HCT116 (cell line): ENCODE results near the gene FOXD2. TPM values are rescaled to one million over a fixed set of nuclear protein-coding genes. Genes with fewer than 3 reads are reported as not detected.

Source experiments
- ATAC-seq: fragments of 200-7000 bp; cut with Tn5 transposase; 2 replicates; pipeline ENCODE4 v1.9.1; 2020; ENCODE audit warnings: mild to moderate bottlenecking, moderate library complexity
- BruUV-seq: library from RNA; stranded (reverse); fragments of 400-500 nt; replicated peaks from 2 replicates; lab custom pipeline; 2021; lab: Mats Ljungman, UMichigan
- CTCF ChIA-PET: fragments of 300-600 bp; sonication (Branson Sonifier 250); formaldehyde crosslinking; loops from one replicate; lab custom pipeline; 2021; ENCODE audit warnings: antibody characterized with exemption; lab: Charles Lee
- POLR2A ChIA-PET: fragments of 300-600, 350-600 bp; sonication (Branson Sonifier 250); formaldehyde crosslinking; loops from one replicate; lab custom pipeline; 2021; ENCODE audit warnings: antibody characterized with exemption; lab: Charles Lee
- RAD21 ChIA-PET, 2 experiments: fragments of 300-600 bp; sonication (Branson Sonifier 250); formaldehyde crosslinking; loops; one replicate each; lab custom pipeline; 2023; ENCODE audit warnings: low total read pairs in 2 of 2; ENCODE audit not compliant: uncharacterized antibody in 2 of 2, unreplicated experiment in 2 of 2, low non-redundant PET in 1 of 2; lab: Charles Lee
- DNase-seq: peaks from one replicate; pipeline ENCODE4 v3.0.0-alpha.2; 2010; ENCODE audit warnings: low read depth, low spot score
- H2AFZ ChIP-seq: fragments of 200-600 bp; shearing (Covaris generic), sonication (generic); 2 replicates; pipeline ENCODE4 v1.6.1; 2017; ENCODE audit warnings: low read depth, mixed run types, mixed read lengths, antibody characterized with exemption, low read length; ENCODE audit not compliant: poor library complexity, severe bottlenecking
- H3K27ac ChIP-seq: 2 replicates; pipeline ENCODE4 v1.5.1; 2012; ENCODE audit warnings: low read depth, low read length
- H3K27me3 ChIP-seq: fragments of 200-600 bp; sonication (generic); 2 replicates; pipeline ENCODE4 v1.6.1; 2016; ENCODE audit warnings: mixed run types, low read length, mixed read lengths; ENCODE audit not compliant: insufficient read depth
- H3K36me3 ChIP-seq, 2 experiments: fragments of 200-500 bp in 1 of 2; fragments of 200-600 bp in 1 of 2; sonication (Bioruptor generic) in 1 of 2; sonication (generic) in 1 of 2; 2 replicates each; pipeline versions ENCODE4 v1.5.1 to v1.6.1; 2014 to 2016; ENCODE audit warnings: low read length in 2 of 2, inconsistent platforms in 1 of 2, mixed read lengths in 1 of 2, mixed run types in 1 of 2; ENCODE audit not compliant: insufficient read depth in 2 of 2, control insufficient read depth in 1 of 2
- H3K4me1 ChIP-seq, 2 experiments: fragments of 200-600 bp in 1 of 2; sonication (generic) in 1 of 2; 2 replicates each; pipeline versions ENCODE4 v1.5.1 to v1.6.1; 2012 to 2017; ENCODE audit warnings: low read length in 2 of 2, inconsistent platforms in 1 of 2, mild to moderate bottlenecking in 1 of 2, mixed read lengths in 1 of 2, mixed run types in 1 of 2, moderate library complexity in 1 of 2; ENCODE audit not compliant: insufficient read depth in 2 of 2, control insufficient read depth in 1 of 2
- H3K4me2 ChIP-seq: fragments of 200-600 bp; sonication (generic); 2 replicates; pipeline ENCODE4 v1.6.1; 2017; ENCODE audit warnings: mixed run types, low read length, mixed read lengths
- H3K4me3 ChIP-seq, 2 experiments: fragments of 200-600 bp in 1 of 2; sonication (generic) in 1 of 2; replicated peaks in 1 of 2; 2 replicates each; pipeline ENCODE4 v1.5.1; 2011 to 2016; ENCODE audit warnings: low read length in 2 of 2, control low read depth in 1 of 2, low read depth in 1 of 2, mild to moderate bottlenecking in 1 of 2, mixed read lengths in 1 of 2, mixed run types in 1 of 2
- H3K79me2 ChIP-seq: fragments of 200-600 bp; sonication (generic); 2 replicates; pipeline ENCODE4 v1.6.1; 2017; ENCODE audit warnings: mild to moderate bottlenecking, mixed run types, low read length, moderate library complexity, mixed read lengths; ENCODE audit not compliant: insufficient read depth
- H3K9ac ChIP-seq: fragments of 200-600 bp; sonication (generic); 2 replicates; pipeline ENCODE4 v1.6.1; 2016; ENCODE audit warnings: low read length, mixed read lengths
- H3K9me2 ChIP-seq: fragments of 200-600 bp; sonication (generic), shearing (Covaris generic); 2 replicates; pipeline ENCODE4 v1.6.1; 2017; ENCODE audit warnings: mixed run types, mild to moderate bottlenecking, moderate library complexity; ENCODE audit not compliant: insufficient read depth
- H3K9me3 ChIP-seq, 2 experiments: fragments of 200-500 bp in 1 of 2; fragments of 200-600 bp in 1 of 2; sonication (Bioruptor generic) in 1 of 2; sonication (generic) in 1 of 2; 2 replicates each; pipeline ENCODE4 v1.6.1; 2014 to 2017; ENCODE audit warnings: low read length in 2 of 2, mixed read lengths in 2 of 2, inconsistent platforms in 1 of 2, low read depth in 1 of 2, mild to moderate bottlenecking in 1 of 2, mixed run types in 1 of 2, moderate library complexity in 1 of 2; ENCODE audit not compliant: control insufficient read depth in 1 of 2, insufficient read depth in 1 of 2
- H4K20me1 ChIP-seq: fragments of 200-600 bp; sonication (generic), shearing (Covaris generic); 2 replicates; pipeline ENCODE4 v1.6.1; 2017; ENCODE audit warnings: mixed run types, mild to moderate bottlenecking, moderate library complexity; ENCODE audit not compliant: insufficient read depth
- CBX3 ChIP-seq: IDR thresholded peaks from 2 replicates; pipeline ENCODE4 v1.6.1; 2012; ENCODE audit warnings: low read depth
- CEBPB ChIP-seq: IDR thresholded peaks from 2 replicates; pipeline ENCODE4 v1.6.1; 2012; ENCODE audit warnings: low read depth
- EGR1 ChIP-seq: IDR thresholded peaks from 2 replicates; pipeline ENCODE4 v1.6.1; 2012; ENCODE audit warnings: low read depth
- EZH2 ChIP-seq: fragments of 200-600 bp; sonication (generic); IDR thresholded peaks from 2 replicates; pipeline ENCODE4 v1.6.1; 2017; ENCODE audit warnings: antibody characterized with exemption, mixed run types
- EZH2phosphoT487 ChIP-seq: fragments of 200-600 bp; IDR thresholded peaks from 2 replicates; pipeline ENCODE4 v1.6.1; 2018; ENCODE audit warnings: antibody characterized with exemption, borderline replicate concordance
- FOSL1 ChIP-seq: IDR thresholded peaks from 2 replicates; pipeline ENCODE4 v1.6.1; 2012; ENCODE audit warnings: low read depth
- JUND ChIP-seq: IDR thresholded peaks from 2 replicates; pipeline ENCODE4 v1.6.1; 2012
- POLR2A ChIP-seq: IDR thresholded peaks from 2 replicates; pipeline ENCODE4 v1.7.0; 2011; ENCODE audit warnings: borderline replicate concordance; ENCODE audit not compliant: insufficient read depth, insufficient read length; ENCODE audit errors: extremely low read depth
- POLR2AphosphoS5 ChIP-seq: IDR thresholded peaks from 2 replicates; pipeline ENCODE4 v1.6.1; 2011; ENCODE audit warnings: mild to moderate bottlenecking, low read depth, low read length, moderate library complexity
- RAD21 ChIP-seq: IDR thresholded peaks from 2 replicates; pipeline ENCODE4 v1.6.1; 2012; ENCODE audit warnings: low read depth, mild to moderate bottlenecking
- SIN3A ChIP-seq: IDR thresholded peaks from 2 replicates; pipeline ENCODE4 v1.6.1; 2012; ENCODE audit warnings: low read depth
- SP1 ChIP-seq: IDR thresholded peaks from 2 replicates; pipeline ENCODE4 v1.6.1; 2012; ENCODE audit warnings: low read depth
- SRF ChIP-seq: IDR thresholded peaks from 2 replicates; pipeline ENCODE4 v1.6.1; 2012; ENCODE audit warnings: low read depth
- TCF7L2 ChIP-seq: IDR thresholded peaks from 2 replicates; pipeline ENCODE4 v1.7.0; 2011; ENCODE audit warnings: borderline replicate concordance, inconsistent platforms; ENCODE audit not compliant: insufficient read depth, insufficient read length; ENCODE audit errors: extremely low read depth
- ZFX ChIP-seq: fragments of 450-650 bp; IDR thresholded peaks from 2 replicates; pipeline ENCODE4 v1.6.1; 2017
- ZNF274 ChIP-seq: fragments of 200-500 bp; sonication (Bioruptor generic); IDR thresholded peaks from 2 replicates; pipeline ENCODE4 v1.6.1; 2014; ENCODE audit warnings: mild to moderate bottlenecking, low read depth, low read length, inconsistent platforms
- intact Hi-C: fragments of 100-400 bp; cut with micrococcal nuclease; formaldehyde crosslinking; loops from 2 replicates; pipeline ENCODE4 v1.10.0; 2022
- total RNA-seq: library from RNA; stranded (reverse); gene quantifications from one replicate; pipeline ENCODE4 v1.2.1, GENCODE V29; 2021; ENCODE audit not compliant: unreplicated experiment
- TF ChIP-seq, protein P1 (sequence below): IDR thresholded peaks from 2 replicates; pipeline ENCODE4 v1.6.1; 2011; ENCODE audit warnings: mild to moderate bottlenecking, low read length, moderate library complexity; ENCODE audit not compliant: insufficient replicate concordance; ENCODE audit errors: extremely low read depth
- TF ChIP-seq, protein P2 (sequence below): IDR thresholded peaks from 2 replicates; pipeline ENCODE4 v1.6.1; 2012
- TF ChIP-seq, protein P3 (sequence below): IDR thresholded peaks from 2 replicates; pipeline ENCODE4 v1.6.1; 2012; ENCODE audit warnings: low read depth
- TF ChIP-seq, protein P4 (sequence below), 3 experiments: fragments of 200-600 bp in 1 of 3; sonication (generic) in 1 of 3; IDR thresholded peaks in 2 of 3; conservative IDR thresholded peaks in 1 of 3; 2 replicates each; pipeline ENCODE4 v1.5.1; 2012 to 2017; ENCODE audit warnings: low read depth in 2 of 3, low read length in 2 of 3, antibody characterized with exemption in 1 of 3, borderline replicate concordance in 1 of 3, control low read depth in 1 of 3, mild to moderate bottlenecking in 1 of 3, mixed read lengths in 1 of 3, mixed run types in 1 of 3, moderate library complexity in 1 of 3; ENCODE audit not compliant: insufficient read depth in 1 of 3

FOXD2 gene
- total RNA-seq, 1 experiment from 2014 or later = 1.9 TPM

DNA sequence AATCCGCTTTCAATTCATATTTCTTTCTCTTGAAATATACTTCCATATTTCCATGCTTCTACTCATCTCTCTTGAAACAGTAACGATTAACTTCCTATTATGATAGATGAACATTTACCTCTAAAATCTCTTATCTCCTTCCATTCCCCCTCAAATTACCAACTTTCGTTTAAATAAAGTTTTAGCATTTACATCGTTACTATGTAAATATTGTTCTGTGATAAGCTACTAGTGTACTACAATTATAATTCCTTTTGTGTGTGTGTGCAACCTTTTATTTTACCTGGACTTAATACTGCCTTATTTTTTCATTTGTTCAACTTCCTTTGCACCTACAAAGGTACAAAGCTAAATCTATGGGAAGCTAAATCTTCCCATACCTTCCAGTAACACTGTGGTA lies 17.3 kb upstream of the FOXD2 start:
- Histone ChIP-seq H2AFZ (no peak overlapping the region), H3K4me3 (no peak overlapping the region), H3K27me3 (no peaks in the 10 kb centered on the region), H3K4me2 (no peak overlapping the region), H3K9me2 (no peaks in the 10 kb centered on the region), H3K4me1 (peaks cover 3 to 8% of the 10 kb centered on the region in 2 experiments; a peak in 2 of 4 replicates), H3K36me3 (no peaks in the 10 kb centered on the region), H3K9me3 (no peaks in the 10 kb centered on the region), H3K9ac (no peak overlapping the region), H3K27ac (no peak overlapping the region), H3K79me2 (no peaks in the 10 kb centered on the region), H4K20me1 (no peaks in the 10 kb centered on the region)
- intact Hi-C loops = no loop called here
- TF ChIP-seq RAD21 (no peak), EZH2phosphoT487 (no peak), JUND (no peak), EZH2 (no peak), EGR1 (no peak), TCF7L2 (no peak), CBX3 (no peak), POLR2AphosphoS5 (no peak), ZNF274 (no peak), SP1 (no peak), SIN3A (no peak), POLR2A (no peak), CEBPB (no peak), FOSL1 (no peak), SRF (no peak), ZFX (no peak)
- TF ChIP-seq, protein P1, sequence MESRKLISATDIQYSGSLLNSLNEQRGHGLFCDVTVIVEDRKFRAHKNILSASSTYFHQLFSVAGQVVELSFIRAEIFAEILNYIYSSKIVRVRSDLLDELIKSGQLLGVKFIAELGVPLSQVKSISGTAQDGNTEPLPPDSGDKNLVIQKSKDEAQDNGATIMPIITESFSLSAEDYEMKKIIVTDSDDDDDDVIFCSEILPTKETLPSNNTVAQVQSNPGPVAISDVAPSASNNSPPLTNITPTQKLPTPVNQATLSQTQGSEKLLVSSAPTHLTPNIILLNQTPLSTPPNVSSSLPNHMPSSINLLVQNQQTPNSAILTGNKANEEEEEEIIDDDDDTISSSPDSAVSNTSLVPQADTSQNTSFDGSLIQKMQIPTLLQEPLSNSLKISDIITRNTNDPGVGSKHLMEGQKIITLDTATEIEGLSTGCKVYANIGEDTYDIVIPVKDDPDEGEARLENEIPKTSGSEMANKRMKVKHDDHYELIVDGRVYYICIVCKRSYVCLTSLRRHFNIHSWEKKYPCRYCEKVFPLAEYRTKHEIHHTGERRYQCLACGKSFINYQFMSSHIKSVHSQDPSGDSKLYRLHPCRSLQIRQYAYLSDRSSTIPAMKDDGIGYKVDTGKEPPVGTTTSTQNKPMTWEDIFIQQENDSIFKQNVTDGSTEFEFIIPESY = no peak
- TF ChIP-seq, protein P2, sequence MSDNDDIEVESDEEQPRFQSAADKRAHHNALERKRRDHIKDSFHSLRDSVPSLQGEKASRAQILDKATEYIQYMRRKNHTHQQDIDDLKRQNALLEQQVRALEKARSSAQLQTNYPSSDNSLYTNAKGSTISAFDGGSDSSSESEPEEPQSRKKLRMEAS = no peak
- TF ChIP-seq, protein P3, sequence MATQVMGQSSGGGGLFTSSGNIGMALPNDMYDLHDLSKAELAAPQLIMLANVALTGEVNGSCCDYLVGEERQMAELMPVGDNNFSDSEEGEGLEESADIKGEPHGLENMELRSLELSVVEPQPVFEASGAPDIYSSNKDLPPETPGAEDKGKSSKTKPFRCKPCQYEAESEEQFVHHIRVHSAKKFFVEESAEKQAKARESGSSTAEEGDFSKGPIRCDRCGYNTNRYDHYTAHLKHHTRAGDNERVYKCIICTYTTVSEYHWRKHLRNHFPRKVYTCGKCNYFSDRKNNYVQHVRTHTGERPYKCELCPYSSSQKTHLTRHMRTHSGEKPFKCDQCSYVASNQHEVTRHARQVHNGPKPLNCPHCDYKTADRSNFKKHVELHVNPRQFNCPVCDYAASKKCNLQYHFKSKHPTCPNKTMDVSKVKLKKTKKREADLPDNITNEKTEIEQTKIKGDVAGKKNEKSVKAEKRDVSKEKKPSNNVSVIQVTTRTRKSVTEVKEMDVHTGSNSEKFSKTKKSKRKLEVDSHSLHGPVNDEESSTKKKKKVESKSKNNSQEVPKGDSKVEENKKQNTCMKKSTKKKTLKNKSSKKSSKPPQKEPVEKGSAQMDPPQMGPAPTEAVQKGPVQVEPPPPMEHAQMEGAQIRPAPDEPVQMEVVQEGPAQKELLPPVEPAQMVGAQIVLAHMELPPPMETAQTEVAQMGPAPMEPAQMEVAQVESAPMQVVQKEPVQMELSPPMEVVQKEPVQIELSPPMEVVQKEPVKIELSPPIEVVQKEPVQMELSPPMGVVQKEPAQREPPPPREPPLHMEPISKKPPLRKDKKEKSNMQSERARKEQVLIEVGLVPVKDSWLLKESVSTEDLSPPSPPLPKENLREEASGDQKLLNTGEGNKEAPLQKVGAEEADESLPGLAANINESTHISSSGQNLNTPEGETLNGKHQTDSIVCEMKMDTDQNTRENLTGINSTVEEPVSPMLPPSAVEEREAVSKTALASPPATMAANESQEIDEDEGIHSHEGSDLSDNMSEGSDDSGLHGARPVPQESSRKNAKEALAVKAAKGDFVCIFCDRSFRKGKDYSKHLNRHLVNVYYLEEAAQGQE = no peak
- TF ChIP-seq, protein P4, sequence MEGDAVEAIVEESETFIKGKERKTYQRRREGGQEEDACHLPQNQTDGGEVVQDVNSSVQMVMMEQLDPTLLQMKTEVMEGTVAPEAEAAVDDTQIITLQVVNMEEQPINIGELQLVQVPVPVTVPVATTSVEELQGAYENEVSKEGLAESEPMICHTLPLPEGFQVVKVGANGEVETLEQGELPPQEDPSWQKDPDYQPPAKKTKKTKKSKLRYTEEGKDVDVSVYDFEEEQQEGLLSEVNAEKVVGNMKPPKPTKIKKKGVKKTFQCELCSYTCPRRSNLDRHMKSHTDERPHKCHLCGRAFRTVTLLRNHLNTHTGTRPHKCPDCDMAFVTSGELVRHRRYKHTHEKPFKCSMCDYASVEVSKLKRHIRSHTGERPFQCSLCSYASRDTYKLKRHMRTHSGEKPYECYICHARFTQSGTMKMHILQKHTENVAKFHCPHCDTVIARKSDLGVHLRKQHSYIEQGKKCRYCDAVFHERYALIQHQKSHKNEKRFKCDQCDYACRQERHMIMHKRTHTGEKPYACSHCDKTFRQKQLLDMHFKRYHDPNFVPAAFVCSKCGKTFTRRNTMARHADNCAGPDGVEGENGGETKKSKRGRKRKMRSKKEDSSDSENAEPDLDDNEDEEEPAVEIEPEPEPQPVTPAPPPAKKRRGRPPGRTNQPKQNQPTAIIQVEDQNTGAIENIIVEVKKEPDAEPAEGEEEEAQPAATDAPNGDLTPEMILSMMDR (IDR thresholded peaks at IDR 0.05 in 2 of 3, conservative IDR thresholded peaks at IDR 0.05 in 1 of 3; ENCODE audit: borderline replicate concordance in 1 of 3, insufficient read depth in 1 of 3, low read depth in 2 of 3, low read length in 2 of 3) = no peak
- ChIA-PET RAD21 (no interaction called here), POLR2A (no interaction called here), CTCF (interaction anchor here (1.2 kb wide), 1 partner anchor 17 kb away, joined by 6 read pairs; no protein-coding TSS in a partner anchor)
- ATAC-seq = no peak
- DNase-seq = no peak
- no TSS peak for BruUV-seq
